KOPT-K1 (cell line): ENCODE data around the gene USP36.

Experiments
- H3K27ac ChIP-seq: fragments of 200-600 bp; sonication (generic); 2 replicates; pipeline ENCODE4 v1.5.1; 2016; ENCODE audit warnings: antibody characterized with exemption, mild to moderate bottlenecking, low read depth, low read length; ENCODE audit not compliant: poor library complexity, severe bottlenecking
- H3K36me3 ChIP-seq: fragments of 200-600 bp; sonication (generic); 2 replicates; pipeline ENCODE4 v1.5.1; 2017; ENCODE audit warnings: antibody characterized with exemption, mild to moderate bottlenecking, low read length, moderate library complexity; ENCODE audit not compliant: insufficient read depth
- H3K9me3 ChIP-seq: fragments of 200-600 bp; sonication (generic); 2 replicates; pipeline ENCODE4 v1.5.1; 2017; ENCODE audit warnings: antibody characterized with exemption, low read length, mild to moderate bottlenecking; ENCODE audit not compliant: insufficient read depth, poor library complexity, severe bottlenecking

USP36 gene

DNA sequence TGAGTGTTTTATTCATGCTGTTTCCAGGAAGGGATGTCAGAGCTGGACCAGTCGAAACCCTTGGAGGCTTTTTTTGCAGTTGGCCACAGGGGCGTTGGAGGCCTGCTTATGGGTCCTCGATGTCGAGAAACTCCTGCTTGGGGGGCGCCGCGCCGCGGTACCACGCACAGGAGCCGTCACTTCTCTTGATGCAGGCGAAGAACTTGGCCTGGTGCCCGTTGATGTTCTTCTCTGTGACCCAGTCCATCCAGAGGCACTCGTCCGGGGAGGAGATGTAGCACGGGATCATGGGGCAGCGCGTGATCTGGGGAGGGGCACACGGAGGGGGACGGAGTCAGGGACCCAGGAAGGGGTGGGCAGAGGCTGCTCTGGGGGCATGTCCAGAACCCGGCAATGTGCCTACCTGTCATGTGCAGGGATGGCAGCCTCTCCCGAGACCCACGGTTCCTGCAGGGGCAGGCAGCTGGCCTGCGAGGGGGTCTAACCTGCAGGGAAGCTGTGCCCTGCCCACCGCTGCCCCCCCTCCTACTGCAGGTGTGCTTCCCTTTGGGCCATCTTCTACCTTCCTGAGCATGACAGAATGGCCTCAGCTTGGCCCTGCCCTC is 15.0 kb upstream of the USP36 start:
- no peak overlapping the region for H3K27ac ChIP-seq
- H3K9me3 ChIP-seq, result no peaks in the 10 kb centered on the region
- no peaks in the 10 kb centered on the region for H3K36me3 ChIP-seq

DNA sequence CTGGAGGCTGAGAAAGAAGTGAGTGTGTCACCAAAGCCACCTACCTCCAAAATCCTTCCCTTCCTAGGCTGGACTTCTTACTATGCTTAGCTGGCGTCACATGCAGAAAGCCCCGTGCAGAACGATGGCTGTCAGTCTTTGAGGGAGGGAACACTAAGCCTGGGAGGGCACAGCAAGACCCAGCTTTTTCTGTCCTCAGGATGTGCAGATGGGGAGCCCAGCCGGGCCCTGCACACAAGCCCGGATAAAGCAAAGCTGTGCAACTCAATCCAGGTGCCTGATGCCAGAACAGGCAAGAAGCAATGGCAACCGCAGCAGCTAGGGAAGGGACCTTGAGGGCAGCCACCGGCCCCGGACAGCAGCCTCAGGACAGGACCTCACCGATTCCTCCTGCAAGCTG is 13.9 kb upstream of the USP36 start:
- H3K9me3 ChIP-seq, result no peaks in the 10 kb centered on the region
- no peaks in the 10 kb centered on the region for H3K36me3 ChIP-seq

DNA sequence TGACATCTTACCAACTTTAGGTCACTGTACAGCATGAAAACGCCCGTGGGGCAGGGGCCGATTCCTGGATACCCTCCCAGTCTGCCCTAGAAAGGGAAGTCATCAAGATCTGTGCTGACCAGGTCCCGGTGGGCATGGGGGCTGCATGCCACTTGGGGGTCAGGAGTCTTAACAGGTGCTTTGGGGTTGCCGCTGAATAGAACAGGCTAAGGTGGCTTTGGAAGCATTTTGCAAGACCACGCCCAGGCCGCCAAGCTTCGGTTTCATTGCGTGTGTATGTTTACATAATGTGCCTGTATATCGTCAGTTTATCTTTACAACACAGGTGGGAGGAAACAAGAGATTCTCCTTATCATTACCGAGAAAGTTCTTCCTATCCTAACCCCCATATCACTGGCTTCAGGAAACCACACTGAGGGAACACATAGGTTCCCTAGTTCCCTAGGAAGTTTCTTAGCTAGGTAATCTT is 13.3 kb upstream of the USP36 start:
- Histone ChIP-seq H3K27ac (no peak overlapping the region), H3K36me3 (no peaks in the 10 kb centered on the region), H3K9me3 (no peaks in the 10 kb centered on the region)

More for the DNA sequence above, 13.9 kb upstream of the USP36 start:
- H3K27ac ChIP-seq, result no peak overlapping the region

DNA sequence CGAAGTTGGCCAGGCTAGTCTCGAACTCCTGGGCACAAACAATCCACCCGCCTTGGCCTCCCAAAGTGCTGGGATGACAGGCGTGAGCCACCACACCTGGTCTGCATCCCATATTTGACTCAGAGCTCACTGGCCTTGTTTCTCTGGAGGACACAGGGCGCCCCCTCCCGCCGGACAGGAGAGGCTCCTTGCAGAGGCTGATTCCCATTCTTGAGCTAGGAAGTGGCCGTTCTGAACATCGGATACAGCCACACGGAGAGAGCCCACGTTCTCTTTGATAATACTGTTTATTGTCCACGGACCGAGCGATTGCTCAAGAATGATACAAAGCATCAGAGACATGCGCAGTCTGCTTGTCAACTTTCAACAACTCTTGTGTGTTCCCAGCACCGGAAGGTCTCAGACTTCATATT is 12.1 kb upstream of the USP36 start:
- Histone ChIP-seq H3K36me3 (no peaks in the 10 kb centered on the region), H3K27ac (no peak overlapping the region), H3K9me3 (no peaks in the 10 kb centered on the region)

DNA sequence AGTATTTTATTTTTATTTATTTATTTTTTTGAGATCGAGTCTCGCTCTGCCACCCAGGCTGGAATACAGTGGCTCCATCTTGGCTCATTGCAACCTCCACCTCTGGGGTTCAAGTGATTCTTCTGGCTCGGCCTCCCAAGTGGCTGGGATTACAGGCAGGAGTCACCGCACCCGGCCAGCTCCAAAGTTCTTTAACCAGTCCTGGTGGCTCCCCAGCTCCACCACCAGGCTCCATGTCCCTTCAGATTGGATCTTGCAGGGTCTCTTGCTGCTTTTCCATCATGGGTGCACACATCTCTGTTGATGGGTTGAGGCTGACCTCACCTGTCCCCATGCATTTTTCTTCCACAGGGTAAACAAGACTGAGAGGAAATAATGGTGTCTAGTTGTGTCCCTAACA is 8.4 kb upstream of the USP36 start:
- H3K36me3 ChIP-seq, result no peaks in the 10 kb centered on the region
- no peak overlapping the region for H3K27ac ChIP-seq
- H3K9me3 ChIP-seq, result no peaks in the 10 kb centered on the region

DNA sequence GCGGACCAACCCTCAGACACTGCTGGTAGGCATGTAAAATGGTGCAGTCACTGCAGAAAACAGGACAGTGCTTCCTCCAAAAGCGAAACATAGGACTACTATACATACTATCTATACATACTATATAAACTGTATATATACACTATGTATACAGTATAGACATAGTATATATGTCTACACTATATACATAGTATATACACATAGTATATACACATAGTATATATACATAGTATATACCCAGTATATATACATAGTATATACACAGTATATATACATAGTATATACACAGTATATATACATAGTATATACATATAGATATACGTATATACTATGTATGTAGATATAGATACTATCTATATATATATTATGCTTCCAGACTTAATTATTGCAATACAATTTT is 6.4 kb upstream of the USP36 start:
- no peaks in the 10 kb centered on the region for H3K9me3 ChIP-seq
- no peak overlapping the region for H3K27ac ChIP-seq
- no peaks in the 10 kb centered on the region for H3K36me3 ChIP-seq

DNA sequence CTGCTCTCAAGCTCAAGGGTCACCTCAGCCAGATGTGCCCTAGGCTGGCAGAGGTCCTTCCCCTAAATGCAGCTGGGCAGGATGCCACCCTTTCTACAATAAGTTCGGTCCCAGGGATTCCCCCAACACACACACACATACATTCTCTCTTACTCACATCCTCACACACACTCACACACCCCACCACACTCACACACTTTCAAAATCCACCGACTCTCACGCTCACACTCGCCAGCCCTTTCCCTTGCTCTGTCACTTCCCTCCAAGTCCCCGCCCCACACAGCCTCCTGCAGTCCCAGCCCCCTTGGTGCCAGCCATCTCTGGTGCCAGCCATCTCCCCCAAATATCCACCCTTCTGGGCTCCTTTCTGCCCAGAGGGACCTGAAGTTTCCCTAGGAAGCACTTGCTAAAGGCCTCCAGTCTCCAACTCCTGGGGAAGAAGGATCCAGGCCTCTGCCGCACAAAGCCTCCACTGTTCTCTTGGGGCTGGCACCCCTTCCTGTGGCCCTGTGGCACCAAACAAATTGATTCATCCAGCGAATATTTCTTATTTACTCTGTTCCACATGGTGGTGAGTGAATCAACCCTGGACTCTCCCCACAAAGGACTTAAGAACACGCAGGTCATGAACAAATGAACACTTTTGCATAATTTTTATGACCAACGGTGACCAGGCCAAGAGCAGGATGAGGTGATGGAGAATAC is 3.8 kb upstream of the USP36 start:
- Histone ChIP-seq H3K27ac (no peak overlapping the region), H3K9me3 (no peaks in the 10 kb centered on the region), H3K36me3 (no peaks in the 10 kb centered on the region)

DNA sequence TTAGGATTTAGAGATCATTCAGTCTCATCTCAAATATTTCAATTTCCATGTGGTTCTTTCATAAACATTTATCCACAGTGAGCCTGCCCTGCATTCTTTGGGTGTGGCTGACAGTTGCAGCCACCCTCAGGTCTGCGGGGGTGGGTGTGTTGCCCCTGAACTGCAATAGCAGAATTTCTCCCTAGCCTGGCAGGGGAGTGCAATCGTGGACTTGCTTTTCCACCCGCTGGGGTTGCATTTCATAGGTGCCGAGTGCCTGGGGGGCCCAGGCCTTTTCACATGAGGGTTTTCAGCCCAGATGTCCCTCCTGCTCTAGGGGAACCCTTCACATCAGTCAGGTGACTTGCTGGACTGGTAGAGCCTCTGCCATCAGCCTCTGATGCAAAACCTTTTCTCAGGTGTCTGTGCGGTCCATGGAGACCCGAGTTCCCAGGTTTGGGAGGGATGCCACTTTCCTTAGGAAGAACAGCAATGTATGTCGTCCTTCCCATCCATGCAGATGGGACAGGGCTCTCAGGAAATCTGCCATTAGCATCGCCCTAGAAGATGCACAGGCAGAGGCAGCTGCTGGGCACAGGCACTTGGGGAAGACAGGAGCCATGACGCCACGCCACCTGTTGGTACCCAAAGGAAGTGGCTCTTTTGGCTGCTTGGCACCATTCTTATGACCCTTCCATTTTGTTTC is 2.4 kb upstream of the USP36 start:
- no peak overlapping the region for H3K27ac ChIP-seq

DNA sequence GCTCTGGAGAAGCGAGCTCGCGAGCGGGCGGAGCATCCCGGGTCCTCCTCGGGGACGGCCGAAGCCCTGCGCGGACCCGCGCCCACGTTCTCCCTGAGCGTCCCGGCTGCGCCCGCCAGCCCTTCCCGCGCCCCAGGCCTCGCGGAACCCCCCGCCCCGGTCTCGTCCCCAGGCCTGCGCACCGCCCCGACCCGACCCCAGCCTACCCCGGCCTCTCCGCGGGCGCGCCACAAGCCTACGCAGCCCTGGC is 159 bp downstream of the USP36 start:
- H3K36me3 ChIP-seq, result peaks cover 31% of the 10 kb centered on the region
- H3K9me3 ChIP-seq, result no peaks in the 10 kb centered on the region
- H3K27ac ChIP-seq, result peak overlapping the region; percentile 90

More for the DNA sequence above, 2.4 kb upstream of the USP36 start:
- H3K9me3 ChIP-seq, result no peaks in the 10 kb centered on the region
- H3K36me3 ChIP-seq, result peaks cover 6% of the 10 kb centered on the region

DNA sequence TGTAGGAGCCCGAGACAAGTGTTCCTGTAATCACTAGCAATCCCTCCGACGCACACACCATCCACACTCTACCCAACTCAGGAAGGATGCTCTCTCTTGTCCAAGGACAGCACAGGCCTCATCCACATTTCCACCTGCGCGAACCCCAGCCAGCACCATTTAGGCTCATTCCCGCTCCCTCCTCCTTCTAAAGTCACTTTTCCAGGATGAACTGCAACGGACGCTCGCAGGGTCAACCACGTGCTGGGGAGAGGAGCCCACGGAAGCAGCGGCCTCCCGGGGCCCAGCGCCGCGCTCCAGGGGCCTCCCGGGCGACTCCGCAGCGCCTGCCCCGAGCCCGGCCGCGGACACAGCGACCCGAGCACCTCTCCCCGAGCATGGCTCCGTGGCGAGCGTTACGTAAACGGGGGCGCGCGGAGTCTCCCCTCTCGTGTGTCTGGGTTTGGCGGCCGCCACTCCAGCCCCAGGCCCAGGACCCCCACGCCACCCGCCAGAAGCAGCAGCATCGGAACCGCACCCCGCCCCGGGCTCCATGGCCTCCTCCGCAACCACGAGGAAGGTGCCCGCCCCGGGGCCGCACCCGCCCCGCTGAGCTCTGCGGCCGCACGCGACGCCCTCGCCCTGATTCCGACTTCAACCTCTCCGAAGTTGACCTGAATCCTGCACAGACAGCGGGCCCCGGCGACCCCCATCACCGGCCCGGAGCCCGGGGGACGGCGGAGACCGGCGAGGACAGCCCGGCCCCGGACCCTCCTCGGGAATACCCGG is 668 bp downstream of the USP36 start:
- H3K36me3 ChIP-seq, result peaks cover 36% of the 10 kb centered on the region
- peak overlapping the region; percentile 90 for H3K27ac ChIP-seq
- H3K9me3 ChIP-seq, result no peaks in the 10 kb centered on the region

DNA sequence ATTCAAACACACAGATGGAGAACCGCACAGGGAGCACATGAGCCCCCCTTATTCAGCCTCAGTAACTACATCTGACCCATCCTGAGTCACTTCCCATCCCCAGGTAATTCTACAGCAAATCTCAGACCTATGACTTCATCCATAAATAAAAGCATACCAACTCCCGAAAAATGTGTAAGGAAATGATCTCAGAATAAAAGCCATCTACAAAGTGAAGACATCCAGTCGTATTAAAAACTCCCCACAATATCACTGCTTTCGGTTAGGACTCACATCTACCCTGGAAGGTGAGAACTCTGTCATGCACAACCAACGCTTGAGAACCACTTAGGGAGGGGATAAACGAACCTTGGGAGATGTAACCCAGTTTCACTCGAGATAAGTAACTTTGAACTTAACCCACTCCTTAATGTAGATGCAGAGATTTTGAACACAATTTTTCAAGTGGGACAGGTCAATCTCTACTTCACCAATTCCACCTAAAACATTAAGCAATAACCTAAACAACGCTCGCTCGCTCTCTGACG is 1.3 kb downstream of the USP36 start:
- H3K36me3 ChIP-seq, result peaks cover 43% of the 10 kb centered on the region
- H3K27ac ChIP-seq, result peak overlapping the region; percentile 90

DNA sequence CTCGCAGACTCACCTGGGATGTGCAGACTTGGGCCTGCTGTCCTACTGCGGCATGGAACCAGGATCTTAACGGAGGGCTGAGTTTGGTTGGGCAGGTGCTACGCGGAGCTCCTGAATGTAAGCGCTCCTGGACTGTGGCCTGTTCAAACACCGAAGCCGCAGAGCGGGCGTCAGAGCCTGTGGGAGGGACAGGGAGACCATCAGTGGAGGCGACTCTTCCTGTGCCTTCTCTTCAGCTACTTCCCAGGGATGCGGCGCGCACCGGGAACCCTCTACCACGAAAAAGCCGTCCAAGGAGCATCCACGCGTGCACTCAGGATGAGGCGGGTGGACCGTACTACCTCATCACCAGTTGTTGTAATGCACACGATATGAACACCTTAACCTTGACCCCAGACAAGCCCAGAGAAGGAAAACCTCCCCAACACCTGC is 2.0 kb downstream of the USP36 start:
- Histone ChIP-seq H3K36me3 (peaks cover 50% of the 10 kb centered on the region), H3K27ac (no peak overlapping the region), H3K9me3 (no peaks in the 10 kb centered on the region)

More for the DNA sequence above, 1.3 kb downstream of the USP36 start:
- no peaks in the 10 kb centered on the region for H3K9me3 ChIP-seq

DNA sequence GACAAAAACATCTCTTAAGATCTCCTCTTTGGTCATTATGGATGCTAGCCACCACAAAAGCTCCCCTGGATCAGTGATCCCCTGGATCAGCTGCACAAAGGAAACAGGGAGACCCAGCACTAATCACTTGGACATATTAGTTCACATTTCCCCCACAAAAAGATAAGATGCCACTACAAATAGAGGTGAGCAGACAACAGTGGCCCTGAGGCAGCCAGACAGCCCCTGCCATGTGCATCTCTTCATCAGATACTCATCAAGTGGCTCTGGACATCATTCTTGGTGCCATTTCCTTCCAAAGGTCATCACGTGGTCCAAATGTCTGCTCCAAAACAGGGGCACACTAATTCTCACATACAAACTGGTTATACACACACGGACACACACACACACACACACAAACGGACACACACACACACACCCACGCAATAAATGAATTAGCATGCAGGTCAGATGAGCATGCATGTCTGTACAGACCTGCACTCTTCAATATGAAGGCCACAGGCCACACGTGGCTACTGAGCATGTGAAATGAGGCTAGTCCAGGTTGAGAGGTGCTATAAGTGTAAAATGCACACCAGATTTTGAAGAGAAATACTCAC is 4.1 kb downstream of the USP36 start:
- Histone ChIP-seq H3K27ac (no peak overlapping the region), H3K36me3 (peaks cover 70% of the 10 kb centered on the region), H3K9me3 (no peaks in the 10 kb centered on the region)

DNA sequence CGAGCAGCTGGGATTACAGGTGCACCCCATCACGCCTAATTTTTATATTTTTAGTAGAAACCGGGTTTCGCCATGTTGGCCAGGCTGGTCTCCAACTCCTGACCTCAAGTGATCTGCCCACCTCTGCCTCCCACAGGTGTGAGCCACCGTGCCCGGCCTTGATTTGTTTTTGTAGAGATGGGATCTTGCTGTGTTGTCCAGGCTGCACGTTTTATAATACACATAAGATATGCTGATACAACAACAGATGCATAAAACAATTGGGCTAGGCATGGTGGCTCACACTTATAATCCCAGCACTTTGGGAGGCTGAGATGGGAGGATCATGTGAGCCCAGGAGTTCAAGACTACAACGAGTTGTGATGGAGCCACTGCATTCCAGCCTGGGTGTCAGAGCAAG is 6.0 kb downstream of the USP36 start:
- Histone ChIP-seq H3K9me3 (no peaks in the 10 kb centered on the region), H3K36me3 (peaks cover 90% of the 10 kb centered on the region)

DNA sequence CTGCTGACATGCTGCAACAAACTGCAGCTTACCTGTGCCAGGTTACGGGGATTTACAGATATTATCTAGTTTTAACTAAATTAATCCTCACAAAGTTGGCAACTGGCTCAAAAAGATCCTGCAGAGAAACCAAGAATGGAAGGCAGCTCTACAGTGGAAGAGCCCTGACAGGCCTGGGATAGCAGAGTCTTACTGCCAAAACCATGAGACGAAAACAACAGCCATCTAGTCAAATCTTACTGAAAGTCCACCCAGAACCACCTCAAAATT is 8.1 kb downstream of the USP36 start:
- H3K9me3 ChIP-seq, result no peaks in the 10 kb centered on the region
- H3K36me3 ChIP-seq, result peaks cover 99% of the 10 kb centered on the region
- H3K27ac ChIP-seq, result no peak overlapping the region

More for the DNA sequence above, 6.0 kb downstream of the USP36 start:
- no peak overlapping the region for H3K27ac ChIP-seq
